Measurements from ENCODE around the gene TMEM51. TPM values are rescaled to one million over a fixed set of nuclear protein-coding genes. Genes with fewer than 3 reads are reported as not detected.
"Not testable (repeated sequence)": the region's sequence is repeated elsewhere in the genome, so short reads cannot be mapped to it uniquely, and the experiment has no call there.

The TMEM51 gene
- total and polyA plus RNA-seq, 10 donors, result 3.5 to 13.8 (median 7.5) TPM

GRCh38 chr1:15134285-15134684 is 19.3 kb upstream of the TMEM51 start:
- Histone ChIP-seq H3K9me3 (peaks cover 0 to 9% (median 2%) of the 10 kb centered on the region in 8 donors), H3K4me1 (peaks cover 0 to 9% (median 0%) of the 10 kb centered on the region in 6 donors), H3K36me3 (no peaks in the 10 kb centered on the region), H3K27ac (no peak overlapping the region), H3K4me3 (no peak overlapping the region), H3K27me3 (replicated peaks in 1 of 7) (peaks cover 0 to 42% (median 0%) of the 10 kb centered on the region in 7 donors)
- 60 to 93% (median 78%) methylated on average over 2 of the region's 2 CpGs for WGBS, 5 donors
- no peak for DNase-seq
- no peak for TF ChIP-seq POLR2A (IDR thresholded peaks at IDR 0.05)
- TF ChIP-seq CTCF (IDR thresholded peaks at IDR 0.05 in 8 of 11, conservative IDR thresholded peaks at IDR 0.05 in 3 of 11), result no peak
- TF ChIP-seq POLR2AphosphoS5 (IDR thresholded peaks at IDR 0.05), result no peak
- intact Hi-C loops (cut with DNase I; ENCODE audit: low total_unique reads), result no loop called here

GRCh38 chr1:15135604-15136003 is 17.9 kb upstream of the TMEM51 start:
- H3K9me3 ChIP-seq; H3K36me3 ChIP-seq; H3K4me1 ChIP-seq; H3K27ac ChIP-seq; DNase-seq; H3K4me3 ChIP-seq; intact Hi-C loops (cut with DNase I; ENCODE audit: low total_unique reads): not testable (repeated sequence)
- peaks cover 0 to 51% (median 0%) of the 10 kb centered on the region in 7 donors for H3K27me3 ChIP-seq (replicated peaks in 1 of 7)
- 40 to 74% (median 48%) methylated on average over 10 of the region's 10 CpGs for WGBS, 5 donors

GRCh38 chr1:15137809-15138208 is 15.7 kb upstream of the TMEM51 start:
- Histone ChIP-seq H3K4me3 (no peak overlapping the region), H3K4me1 (peaks cover 0 to 12% (median 0%) of the 10 kb centered on the region in 6 donors), H3K27ac (no peak overlapping the region), H3K27me3 (replicated peaks in 1 of 7) (peaks cover 0 to 51% (median 0%) of the 10 kb centered on the region in 7 donors), H3K9me3 (no peaks in the 10 kb centered on the region), H3K36me3 (no peaks in the 10 kb centered on the region)
- no peak for DNase-seq
- TF ChIP-seq POLR2AphosphoS5 (IDR thresholded peaks at IDR 0.05) (peak in 2 of 3 donors; percentile 17 to 23), POLR2A (IDR thresholded peaks at IDR 0.05) (no peak), CTCF (IDR thresholded peaks at IDR 0.05 in 8 of 11, conservative IDR thresholded peaks at IDR 0.05 in 3 of 11) (no peak)
- intact Hi-C loops (cut with DNase I; ENCODE audit: low total_unique reads), result no loop called here
- 7 to 27% (median 18%) methylated on average over 6 of the region's 6 CpGs for WGBS, 5 donors

- no peak for DNase-seq
- Histone ChIP-seq H3K9me3 (no peaks in the 10 kb centered on the region), H3K4me3 (no peak overlapping the region), H3K4me1 (peaks cover 0 to 12% (median 0%) of the 10 kb centered on the region in 6 donors), H3K27me3 (replicated peaks in 1 of 7) (peaks cover 0 to 31% (median 0%) of the 10 kb centered on the region in 7 donors), H3K27ac (no peak overlapping the region), H3K36me3 (no peaks in the 10 kb centered on the region)
- WGBS, 5 donors, result 70 to 81% (median 77%) methylated on average over 9 to 15 of the region's 15 CpGs
- no peak for TF ChIP-seq POLR2A (IDR thresholded peaks at IDR 0.05)
- TF ChIP-seq CTCF (IDR thresholded peaks at IDR 0.05 in 8 of 11, conservative IDR thresholded peaks at IDR 0.05 in 3 of 11), result no peak
- intact Hi-C loops (cut with DNase I; ENCODE audit: low total_unique reads), result no loop called here
Measured at GRCh38 chr1:15139654-15140350, 13.7 kb upstream of the TMEM51 start.

Measured in spleen (tissue), 11 donors.